Measurements from ENCODE around the gene PNPLA6. TPM values are rescaled to one million over a fixed set of nuclear protein-coding genes. Genes with fewer than 3 reads are reported as not detected.

The PNPLA6 gene
- total and polyA plus RNA-seq, 2 of the 8 experiments (the other 6 are each of a cell fraction or from before 2014, with no cell fraction given), result 55.1 to 121 TPM

DNA sequence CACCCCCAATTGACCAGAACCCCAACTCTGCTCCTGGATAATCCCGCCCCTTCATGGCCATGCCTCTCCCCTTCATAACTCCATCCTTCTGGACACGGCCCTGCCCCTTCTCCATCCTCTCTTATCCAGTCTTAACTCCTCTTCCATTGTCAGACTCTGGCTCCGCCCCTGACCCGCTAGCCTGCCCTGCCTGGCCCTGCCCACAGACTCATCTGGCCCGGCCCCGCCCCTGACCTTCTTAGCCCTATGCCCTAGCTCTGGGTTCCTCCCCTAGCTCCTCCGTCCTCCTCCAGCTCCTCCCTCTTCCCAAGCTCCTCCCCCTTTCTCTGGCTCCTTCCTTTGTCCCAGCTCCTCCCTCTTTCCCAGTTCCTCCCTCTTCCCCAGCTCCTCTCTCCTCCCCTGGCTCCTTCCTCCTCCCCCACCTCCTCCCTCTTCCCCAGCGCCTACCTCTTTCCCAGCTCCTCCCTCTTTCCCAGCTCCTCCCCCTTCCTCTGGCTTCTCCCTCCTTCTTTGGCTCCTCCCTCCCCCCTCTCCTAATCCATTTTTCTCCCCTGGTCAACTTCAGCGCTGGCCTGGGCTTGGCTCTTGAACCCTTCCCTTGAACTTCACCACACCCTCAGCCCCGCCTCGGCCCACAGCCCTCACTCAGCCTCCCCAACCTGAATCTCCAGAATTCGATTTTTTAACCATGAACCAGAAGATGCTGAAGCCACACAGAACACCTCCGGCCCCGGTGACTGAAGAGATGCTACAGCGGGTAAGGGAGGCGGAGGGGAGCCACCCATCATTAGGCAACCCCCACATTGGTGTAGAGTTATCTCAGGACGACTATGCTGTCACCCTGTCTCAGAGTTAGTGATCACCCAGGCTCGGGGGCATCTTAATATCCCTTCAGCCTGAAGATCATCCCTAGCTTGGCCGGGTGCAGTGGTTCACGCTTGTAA is 28.9 kb upstream of the PNPLA6 start (continued):
- TF ChIP-seq, protein P1, sequence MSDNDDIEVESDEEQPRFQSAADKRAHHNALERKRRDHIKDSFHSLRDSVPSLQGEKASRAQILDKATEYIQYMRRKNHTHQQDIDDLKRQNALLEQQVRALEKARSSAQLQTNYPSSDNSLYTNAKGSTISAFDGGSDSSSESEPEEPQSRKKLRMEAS (IDR thresholded peaks at IDR 0.05), result no peak
- TF ChIP-seq ZNF274 (IDR thresholded peaks at IDR 0.05; ENCODE audit: borderline replicate concordance, extremely low read depth, low read length) (no peak), MAFK (IDR thresholded peaks at IDR 0.05; ENCODE audit: low read depth, low read length) (no peak)

All from H1 (cell line).